Measurements from ENCODE around the gene GTF2H3.

- TF ChIP-seq EZH2 (IDR thresholded peaks at IDR 0.05; ENCODE audit: low read length, missing control alignments) (no peak), CTCF (conservative IDR thresholded peaks at IDR 0.05 in 1 of 2, IDR thresholded peaks at IDR 0.05 in 1 of 2; ENCODE audit: low read depth in 1 of 2, low read length in 2 of 2) (no peak)
Observed at GRCh38 chr12:123696207-123696606, 62.6 kb downstream of the GTF2H3 start.

Measured in fibroblast of lung (primary cell).